Coronary artery (tissue), 2 donors: ENCODE measurements around the gene PTPRQ.

Experiments used
- DNase-seq: peaks from one replicate; pipeline ENCODE4 v3.0.0-alpha.2; 2017; ENCODE audit warnings: low spot score
- H3K27ac ChIP-seq, 2 donors: fragments of 200-600 bp; sonication (generic); one replicate each; pipeline ENCODE4 v1.5.1; 2016 to 2019
- H3K4me3 ChIP-seq: fragments of 200-600 bp; sonication (generic); 2 replicates; pipeline ENCODE4 v1.5.1; 2016; ENCODE audit warnings: mild to moderate bottlenecking, moderate library complexity
- CTCF ChIP-seq: fragments of 200-600 bp; sonication (generic); IDR thresholded peaks from one replicate; pipeline ENCODE4 v1.5.1; 2019; ENCODE audit warnings: antibody characterized with exemption

Gene PTPRQ

GRCh38 chr12:80553316-80553715, 109.3 kb downstream of the PTPRQ start:
- no peak for TF ChIP-seq CTCF
- H3K4me3 ChIP-seq, result no peak overlapping the region
- DNase-seq, result no peak
- no peak overlapping the region for H3K27ac ChIP-seq

GRCh38 chr12:80556566-80556965, 112.5 kb downstream of the PTPRQ start:
- TF ChIP-seq CTCF, result no peak
- H3K4me3 ChIP-seq, result no peak overlapping the region
- peak overlapping the region in 1 of 2 donors; percentile 12 for H3K27ac ChIP-seq
- no peak for DNase-seq

- DNase-seq, result no peak
- Histone ChIP-seq H3K27ac (no peak overlapping the region), H3K4me3 (no peak overlapping the region)
- no peak for TF ChIP-seq CTCF
Measured at GRCh38 chr12:80559766-80560165, 115.7 kb downstream of the PTPRQ start.

GRCh38 chr12:80565271-80565670, 121.2 kb downstream of the PTPRQ start:
- no peak for TF ChIP-seq CTCF
- Histone ChIP-seq H3K27ac (no peak overlapping the region), H3K4me3 (no peak overlapping the region)
- DNase-seq, result no peak

GRCh38 chr12:80567401-80567800, 123.4 kb downstream of the PTPRQ start:
- DNase-seq, result no peak
- no peak overlapping the region for H3K27ac ChIP-seq
- no peak overlapping the region for H3K4me3 ChIP-seq
- no peak for TF ChIP-seq CTCF

- no peak for DNase-seq
- Histone ChIP-seq H3K4me3 (no peak overlapping the region), H3K27ac (no peak overlapping the region)
- TF ChIP-seq CTCF, result no peak
Measured at GRCh38 chr12:80576641-80577418, 132.8 kb downstream of the PTPRQ start.

GRCh38 chr12:80580254-80580653, 136.2 kb downstream of the PTPRQ start:
- DNase-seq, result no peak
- TF ChIP-seq CTCF, result no peak
- Histone ChIP-seq H3K4me3 (no peak overlapping the region), H3K27ac (no peak overlapping the region)
